Cardiac fibroblast (primary cell): ENCODE data around the gene GALT.

Source experiments
- DNase-seq, 2 donors: peaks; one replicate each; pipeline versions ENCODE4 v3.0.0 to v3.0.0-alpha.2; 2010; ENCODE audit warnings: low read depth in 2 of 2
- H3K4me3 ChIP-seq, 2 donors: replicated peaks in 1 of 2; 1 replicate in 1 of 2; 2 replicates in 1 of 2; pipeline ENCODE4 v1.5.1; 2011; ENCODE audit warnings: low read depth in 2 of 2, low read length in 2 of 2, mild to moderate bottlenecking in 2 of 2, moderate library complexity in 1 of 2
- TF ChIP-seq, protein P1 (sequence below): IDR thresholded peaks from one replicate; pipeline ENCODE4 v1.5.1; 2011; ENCODE audit warnings: low read depth, mild to moderate bottlenecking, low read length, inconsistent platforms

GALT gene

DNA sequence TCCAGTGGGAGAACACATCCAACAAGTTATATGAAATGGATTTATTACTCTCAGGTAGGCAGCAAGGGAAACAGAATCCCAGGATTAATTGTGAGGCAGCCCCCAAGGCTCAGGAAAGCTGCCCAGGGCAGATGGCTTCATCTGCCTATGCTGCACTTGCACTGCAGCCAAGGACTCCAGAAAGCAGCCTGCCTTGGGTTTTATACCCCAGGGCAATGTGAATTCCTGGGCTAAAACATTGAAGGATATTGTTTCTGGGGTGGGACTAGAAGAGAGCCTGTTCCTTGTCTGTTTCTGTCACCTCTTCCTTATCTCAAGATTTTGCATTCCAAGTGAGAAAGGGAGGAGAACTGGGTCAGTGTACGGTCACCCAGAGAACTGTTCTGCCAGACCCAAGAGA, 24.8 kb downstream of the GALT start:
- no peak overlapping the region for H3K4me3 ChIP-seq
- no peak for DNase-seq
- TF ChIP-seq, protein P1, sequence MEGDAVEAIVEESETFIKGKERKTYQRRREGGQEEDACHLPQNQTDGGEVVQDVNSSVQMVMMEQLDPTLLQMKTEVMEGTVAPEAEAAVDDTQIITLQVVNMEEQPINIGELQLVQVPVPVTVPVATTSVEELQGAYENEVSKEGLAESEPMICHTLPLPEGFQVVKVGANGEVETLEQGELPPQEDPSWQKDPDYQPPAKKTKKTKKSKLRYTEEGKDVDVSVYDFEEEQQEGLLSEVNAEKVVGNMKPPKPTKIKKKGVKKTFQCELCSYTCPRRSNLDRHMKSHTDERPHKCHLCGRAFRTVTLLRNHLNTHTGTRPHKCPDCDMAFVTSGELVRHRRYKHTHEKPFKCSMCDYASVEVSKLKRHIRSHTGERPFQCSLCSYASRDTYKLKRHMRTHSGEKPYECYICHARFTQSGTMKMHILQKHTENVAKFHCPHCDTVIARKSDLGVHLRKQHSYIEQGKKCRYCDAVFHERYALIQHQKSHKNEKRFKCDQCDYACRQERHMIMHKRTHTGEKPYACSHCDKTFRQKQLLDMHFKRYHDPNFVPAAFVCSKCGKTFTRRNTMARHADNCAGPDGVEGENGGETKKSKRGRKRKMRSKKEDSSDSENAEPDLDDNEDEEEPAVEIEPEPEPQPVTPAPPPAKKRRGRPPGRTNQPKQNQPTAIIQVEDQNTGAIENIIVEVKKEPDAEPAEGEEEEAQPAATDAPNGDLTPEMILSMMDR = no peak

DNA sequence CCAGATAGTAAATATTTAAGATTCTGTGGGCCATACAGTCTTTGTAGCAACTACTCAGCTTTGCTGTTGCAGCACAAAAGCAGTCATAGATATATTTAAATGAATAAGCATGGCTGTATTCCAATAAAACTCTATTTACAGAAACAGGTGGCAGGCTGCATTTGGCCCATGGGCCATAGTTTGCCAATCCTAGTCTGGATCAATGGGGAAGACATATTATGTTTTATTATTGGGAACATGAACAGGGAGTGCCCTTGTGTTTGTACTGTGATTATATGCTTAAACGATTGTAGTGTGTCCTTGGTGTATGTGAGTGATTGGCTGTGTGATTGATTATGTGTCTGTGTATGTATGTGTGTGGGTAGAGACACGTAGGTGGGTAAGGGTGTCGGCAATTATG, 28.0 kb downstream of the GALT start:
- no peak overlapping the region for H3K4me3 ChIP-seq
- no peak for DNase-seq
- TF ChIP-seq, protein P1 = no peak

DNA sequence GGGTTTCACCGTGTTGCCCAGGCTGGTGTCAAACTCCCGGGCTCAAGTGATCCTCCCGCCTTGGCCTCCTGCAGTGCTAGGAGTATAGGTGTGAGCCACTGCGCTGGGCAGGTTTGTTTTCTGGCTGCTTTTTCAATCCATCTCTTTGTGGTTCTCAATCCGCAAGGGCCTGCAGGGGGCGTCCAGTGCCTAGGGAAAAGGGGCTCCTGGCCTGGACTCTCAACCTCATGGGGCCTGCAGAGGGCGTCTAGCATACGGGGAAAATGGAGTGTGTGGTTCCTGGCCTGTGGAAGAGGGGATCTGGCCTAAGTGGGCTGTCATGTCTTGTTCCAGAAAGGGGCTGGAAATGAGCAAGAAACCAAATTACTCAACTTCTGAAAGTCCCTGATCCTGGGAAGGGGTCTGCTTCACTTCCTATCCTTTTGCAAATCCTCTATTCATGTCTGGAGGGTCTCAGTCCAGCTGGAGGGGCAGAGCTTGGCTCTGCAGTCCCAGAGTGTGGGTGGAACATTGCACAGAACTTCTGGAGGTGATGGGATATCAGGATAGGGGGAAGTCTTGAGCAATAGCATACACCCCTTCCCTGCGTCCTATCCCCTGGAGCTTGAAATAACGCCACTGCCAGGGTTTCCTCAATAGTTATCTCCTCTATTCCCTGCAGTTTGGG, 28.7 kb downstream of the GALT start:
- no peak overlapping the region for H3K4me3 ChIP-seq
- TF ChIP-seq, protein P1 = peak; percentile 83
- peak; percentile 70 to 88 for DNase-seq

- peak in 1 of 2 donors; percentile 68 for DNase-seq
- H3K4me3 ChIP-seq = no peak overlapping the region
- TF ChIP-seq, protein P1 = no peak
These were observed 29.4 kb downstream of the GALT start for GRCh38 chr9:34675869-34676268.

DNA sequence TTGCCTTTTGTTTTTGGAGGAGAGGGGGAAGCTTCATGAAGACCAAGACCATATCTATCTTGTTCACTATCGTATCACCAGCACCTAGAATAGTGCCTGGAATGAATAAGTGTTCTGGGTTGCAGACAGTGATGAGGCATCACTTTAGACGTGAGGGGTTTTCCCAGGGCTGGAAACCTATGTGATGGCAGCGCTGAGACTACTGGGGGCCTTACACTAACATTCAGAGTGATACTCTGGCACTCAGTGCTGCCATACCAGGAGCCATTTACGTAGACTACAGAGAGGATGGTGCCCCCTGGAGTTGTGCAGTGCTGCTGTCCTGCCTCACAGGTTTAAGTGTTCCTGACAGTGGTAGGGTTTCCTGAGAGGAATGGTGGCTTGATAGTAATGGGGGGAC, 37.7 kb downstream of the GALT start:
- H3K4me3 ChIP-seq = no peak overlapping the region
- DNase-seq = no peak

GRCh38 chr9:34684816-34685215, 38.3 kb downstream of the GALT start:
- DNase-seq = no peak
- TF ChIP-seq, protein P1 = no peak
- H3K4me3 ChIP-seq = no peak overlapping the region

More for the DNA sequence above, 37.7 kb downstream of the GALT start:
- TF ChIP-seq, protein P1 = no peak

DNA sequence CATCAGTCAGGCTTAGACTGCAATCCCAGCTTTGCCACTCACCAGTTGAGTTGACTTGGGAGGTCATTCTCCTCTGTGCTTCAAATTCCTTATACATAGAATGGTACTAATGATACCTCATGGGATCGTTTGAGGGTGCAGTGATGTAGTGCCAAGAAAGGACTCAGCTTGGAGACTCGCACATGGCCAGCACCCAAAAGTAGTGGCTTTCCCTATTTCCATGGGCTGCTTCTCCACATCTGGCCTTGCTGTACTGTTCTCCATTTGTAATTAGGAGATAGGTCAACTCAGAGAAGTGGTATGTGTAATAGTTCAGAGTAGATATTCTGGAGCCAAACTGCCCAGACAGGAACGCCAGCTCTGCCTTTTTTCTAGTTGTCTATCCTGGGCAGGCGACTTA, 39.1 kb downstream of the GALT start:
- no peak for DNase-seq
- TF ChIP-seq, protein P1 = no peak
- H3K4me3 ChIP-seq = no peak overlapping the region
